K562 (cell line): ENCODE measurements around the gene TYW1. TPM values are rescaled to one million over a fixed set of nuclear protein-coding genes. Genes with fewer than 3 reads are reported as not detected.

Source experiments
- ARID1B ChIP-seq: fragments of 450-650 bp; IDR thresholded peaks from 2 replicates; pipeline ENCODE4 v1.6.1; 2016; ENCODE audit warnings: antibody characterized with exemption, mild to moderate bottlenecking, inconsistent platforms
- BHLHE40 ChIP-seq: IDR thresholded peaks from 2 replicates; pipeline ENCODE4 v1.6.1; 2011; ENCODE audit warnings: low read length, improper control_type of control experiment
- CBFA2T3 ChIP-seq: fragments of 450-650 bp; IDR thresholded peaks from 2 replicates; pipeline ENCODE4 v1.6.1; 2017
- CBX8 ChIP-seq: fragments of 200-600 bp; sonication (generic); IDR thresholded peaks from 2 replicates; pipeline ENCODE4 v1.6.1; 2012; ENCODE audit warnings: borderline replicate concordance, mixed run types, low read depth, mild to moderate bottlenecking, moderate library complexity, mixed read lengths, low read length, control low read depth, inconsistent platforms; ENCODE audit not compliant: poor library complexity, severe bottlenecking; ENCODE audit errors: extremely low read depth
- CEBPG ChIP-seq, 3 experiments: fragments of 200-800 bp in 1 of 3; sonication (Bioruptor generic) in 1 of 3; sonication (generic) in 1 of 3; formaldehyde crosslinking in 1 of 3; IDR thresholded peaks in 2 of 3; conservative IDR thresholded peaks in 1 of 3; 2 replicates each; pipeline versions ENCODE4 v1.6.1 to v1.8.0; 2016 to 2022; ENCODE audit warnings: missing compliant biosample characterization in 2 of 3, missing genetic modification characterization in 2 of 3, mild to moderate bottlenecking in 1 of 3, missing genetic modification reagents in 1 of 3
- CSDE1 ChIP-seq, 2 experiments: fragments of 450-650 bp; IDR thresholded peaks; 2 replicates each; pipeline ENCODE4 v1.6.1; 2016; ENCODE audit warnings: mild to moderate bottlenecking in 1 of 2
- GTF2A2 ChIP-seq: IDR thresholded peaks from 2 replicates; pipeline ENCODE4 v1.6.1; 2016; ENCODE audit warnings: mild to moderate bottlenecking, missing genetic modification characterization, missing compliant biosample characterization
- HIVEP1 ChIP-seq: fragments of 250-450 bp; sonication (Bioruptor Pico); IDR thresholded peaks from 2 replicates; pipeline ENCODE4 v1.4.0; 2020; ENCODE audit warnings: mild to moderate bottlenecking
- MEF2D ChIP-seq: conservative IDR thresholded peaks from 2 replicates; pipeline ENCODE4 v1.6.1; 2016; ENCODE audit warnings: low read depth, missing genetic modification characterization, missing compliant biosample characterization
- NR4A1 ChIP-seq, 2 experiments: fragments of 250-450 bp in 1 of 2; fragments of 450-650 bp in 1 of 2; sonication (Bioruptor Pico) in 1 of 2; IDR thresholded peaks; 2 replicates each; pipeline versions ENCODE4 v1.4.0 to v1.6.1; 2016 to 2020; ENCODE audit warnings: mild to moderate bottlenecking in 2 of 2, missing compliant biosample characterization in 1 of 2, missing genetic modification characterization in 1 of 2, moderate library complexity in 1 of 2
- POLR2H ChIP-seq: IDR thresholded peaks from 2 replicates; pipeline ENCODE4 v1.6.1; 2016; ENCODE audit warnings: missing genetic modification characterization, low read depth, mild to moderate bottlenecking, control low read depth, missing compliant biosample characterization, moderate library complexity
- TCF3 ChIP-seq: sonication (generic); formaldehyde crosslinking; IDR thresholded peaks from 2 replicates; pipeline ENCODE4 v1.4.0; 2020; ENCODE audit warnings: mild to moderate bottlenecking, missing genetic modification reagents
- ZNF174 ChIP-seq: fragments of 250-450 bp; sonication (Bioruptor Pico); IDR thresholded peaks from 2 replicates; pipeline ENCODE4 v1.4.0; 2020; ENCODE audit warnings: mild to moderate bottlenecking
- ZNF311 ChIP-seq: fragments of 250-450 bp; sonication (Bioruptor Pico); IDR thresholded peaks from 2 replicates; pipeline ENCODE4 v1.4.0; 2020; ENCODE audit warnings: mild to moderate bottlenecking, moderate library complexity
- ZNF407 ChIP-seq: fragments of 450-650 bp; IDR thresholded peaks from 2 replicates; pipeline ENCODE4 v1.6.1; 2016; ENCODE audit warnings: low read depth
- ZNF764 ChIP-seq: fragments of 250-450 bp; sonication (Bioruptor Pico); IDR thresholded peaks from 2 replicates; pipeline ENCODE4 v1.4.0; 2020; ENCODE audit warnings: low read depth, mild to moderate bottlenecking, moderate library complexity
- polyA plus RNA-seq, 8 experiments: library from polyadenylated mRNA; depleted of rRNA in 4 of 8; stranded (reverse) in 5 of 8; unstranded in 3 of 8; fragments of >200 nt; fragmentation: Nextera tagmentation in 2 of 8; fragmentation: Illumina TruSeq in 1 of 8; extraction: Ambion mirVana in 2 of 8; extraction: Trizol in 1 of 8; gene quantifications; 2 replicates each; pipeline versions ENCODE4 v1.2.1 to v1.2.3, GENCODE V29; 2011 to 2014; ENCODE audit warnings: inconsistent platforms in 1 of 8, missing spikeins in 1 of 8
- total RNA-seq, 7 experiments: library from RNA; depleted of rRNA in 6 of 7; stranded (reverse); fragments of >200 nt in 6 of 7; fragmentation: Illumina TruSeq in 2 of 7; extraction: Trizol in 2 of 7; gene quantifications; 2 replicates each; pipeline versions ENCODE4 v1.2.1 to v1.2.3, GENCODE V29; 2011 to 2021; ENCODE audit warnings: low replicate concordance in 1 of 7
- TF ChIP-seq, protein P1 (sequence below): fragments of 450-650 bp; IDR thresholded peaks from 2 replicates; pipeline ENCODE4 v1.6.1; 2018; ENCODE audit not compliant: partially characterized antibody

The TYW1 gene
- total and polyA plus RNA-seq, 9 of the 15 experiments (the other 6 are each of a cell fraction or from before 2014, with no cell fraction given), result 17.4 to 32.0 (median 26.2) TPM

DNA sequence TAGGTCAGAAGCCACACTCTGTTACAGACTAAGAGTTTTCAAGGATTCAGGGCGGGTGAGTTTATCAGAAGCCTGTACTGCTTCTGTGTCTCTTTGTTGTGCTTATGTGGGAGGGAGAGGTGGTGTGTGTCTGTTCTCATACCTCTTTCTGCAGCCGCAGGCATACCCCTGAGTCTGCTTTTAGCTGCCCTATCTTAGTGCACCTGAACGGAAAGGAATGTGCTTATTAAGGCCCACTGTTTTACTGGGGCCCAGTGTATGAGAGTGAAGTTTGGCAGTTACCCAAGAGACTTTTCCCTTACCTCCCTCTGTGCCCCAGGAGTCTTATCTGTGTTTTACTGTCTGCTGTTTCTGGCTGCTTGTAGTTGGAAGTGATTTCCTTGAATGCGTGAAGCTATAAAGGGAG lies 104.3 kb downstream of the TYW1 start (continued):
- TF ChIP-seq, protein P1, sequence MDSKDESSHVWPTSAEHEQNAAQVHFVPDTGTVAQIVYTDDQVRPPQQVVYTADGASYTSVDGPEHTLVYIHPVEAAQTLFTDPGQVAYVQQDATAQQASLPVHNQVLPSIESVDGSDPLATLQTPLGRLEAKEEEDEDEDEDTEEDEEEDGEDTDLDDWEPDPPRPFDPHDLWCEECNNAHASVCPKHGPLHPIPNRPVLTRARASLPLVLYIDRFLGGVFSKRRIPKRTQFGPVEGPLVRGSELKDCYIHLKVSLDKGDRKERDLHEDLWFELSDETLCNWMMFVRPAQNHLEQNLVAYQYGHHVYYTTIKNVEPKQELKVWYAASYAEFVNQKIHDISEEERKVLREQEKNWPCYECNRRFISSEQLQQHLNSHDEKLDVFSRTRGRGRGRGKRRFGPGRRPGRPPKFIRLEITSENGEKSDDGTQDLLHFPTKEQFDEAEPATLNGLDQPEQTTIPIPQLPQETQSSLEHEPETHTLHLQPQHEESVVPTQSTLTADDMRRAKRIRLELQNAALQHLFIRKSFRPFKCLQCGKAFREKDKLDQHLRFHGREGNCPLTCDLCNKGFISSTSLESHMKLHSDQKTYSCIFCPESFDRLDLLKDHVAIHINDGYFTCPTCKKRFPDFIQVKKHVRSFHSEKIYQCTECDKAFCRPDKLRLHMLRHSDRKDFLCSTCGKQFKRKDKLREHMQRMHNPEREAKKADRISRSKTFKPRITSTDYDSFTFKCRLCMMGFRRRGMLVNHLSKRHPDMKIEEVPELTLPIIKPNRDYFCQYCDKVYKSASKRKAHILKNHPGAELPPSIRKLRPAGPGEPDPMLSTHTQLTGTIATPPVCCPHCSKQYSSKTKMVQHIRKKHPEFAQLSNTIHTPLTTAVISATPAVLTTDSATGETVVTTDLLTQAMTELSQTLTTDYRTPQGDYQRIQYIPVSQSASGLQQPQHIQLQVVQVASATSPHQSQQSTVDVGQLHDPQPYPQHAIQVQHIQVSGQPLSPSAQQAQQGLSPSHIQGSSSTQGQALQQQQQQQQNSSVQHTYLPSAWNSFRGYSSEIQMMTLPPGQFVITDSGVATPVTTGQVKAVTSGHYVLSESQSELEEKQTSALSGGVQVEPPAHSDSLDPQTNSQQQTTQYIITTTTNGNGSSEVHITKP, result no peak
- TF ChIP-seq MEF2D (tag), result no peak
- no peak for TF ChIP-seq ZNF407
- TF ChIP-seq NR4A1 (CRISPR knock-in tag; IDR thresholded peaks at IDR 0.05), result no peak
- TF ChIP-seq NR4A1 (tag; IDR thresholded peaks at IDR 0.05), result no peak
- no peak for TF ChIP-seq HIVEP1 (CRISPR knock-in tag)
- peak; percentile 90 for TF ChIP-seq CBFA2T3
- TF ChIP-seq TCF3 (CRISPR knock-in tag), result peak; percentile 62
- no peak for TF ChIP-seq BHLHE40
- no peak for TF ChIP-seq ZNF174 (CRISPR knock-in tag)
- TF ChIP-seq CEBPG (CRISPR knock-in tag; IDR thresholded peaks at IDR 0.05), result no peak
- TF ChIP-seq CEBPG (tag; conservative IDR thresholded peaks at IDR 0.05 in 1 of 2, IDR thresholded peaks at IDR 0.05 in 1 of 2), result no peak
- peak; percentile 76 for TF ChIP-seq ARID1B
- TF ChIP-seq CSDE1 (IDR thresholded peaks at IDR 0.05), result no peak
- TF ChIP-seq ZNF764 (CRISPR knock-in tag), result no peak
- TF ChIP-seq CBX8, result no peak
- no peak for TF ChIP-seq POLR2H (tag)
- TF ChIP-seq GTF2A2 (tag), result no peak
- no peak for TF ChIP-seq ZNF311
